CD4-positive, alpha-beta T cell treated with Interleukin-2 at 100 ng/mL for 4 hours (primary cell): ENCODE measurements around the gene SRBD1.

Source experiments
- DNase-seq: peaks from one replicate; pipeline ENCODE4 v3.0.0-alpha.2; 2020; ENCODE audit warnings: low spot score

The SRBD1 gene

DNA sequence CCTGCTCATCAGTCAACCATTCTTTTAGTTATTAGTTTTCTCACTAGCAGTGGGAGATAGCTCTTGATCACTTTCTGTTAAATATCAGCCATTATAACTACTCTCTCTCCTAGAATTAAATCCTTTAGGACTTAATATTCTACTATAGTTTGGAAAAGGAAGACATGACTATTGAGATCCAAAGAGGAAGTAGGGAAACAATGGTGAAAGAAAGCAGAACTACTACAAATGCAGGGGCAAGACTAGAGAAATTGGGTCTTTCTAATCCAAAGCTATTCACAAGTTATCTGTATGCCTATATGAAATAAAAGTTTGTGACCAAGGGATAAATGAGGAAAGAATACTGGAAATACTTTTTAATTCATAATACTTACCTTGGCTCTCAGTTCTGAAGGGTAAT lies 65.1 kb downstream of the SRBD1 start:
- no peak for DNase-seq

DNA sequence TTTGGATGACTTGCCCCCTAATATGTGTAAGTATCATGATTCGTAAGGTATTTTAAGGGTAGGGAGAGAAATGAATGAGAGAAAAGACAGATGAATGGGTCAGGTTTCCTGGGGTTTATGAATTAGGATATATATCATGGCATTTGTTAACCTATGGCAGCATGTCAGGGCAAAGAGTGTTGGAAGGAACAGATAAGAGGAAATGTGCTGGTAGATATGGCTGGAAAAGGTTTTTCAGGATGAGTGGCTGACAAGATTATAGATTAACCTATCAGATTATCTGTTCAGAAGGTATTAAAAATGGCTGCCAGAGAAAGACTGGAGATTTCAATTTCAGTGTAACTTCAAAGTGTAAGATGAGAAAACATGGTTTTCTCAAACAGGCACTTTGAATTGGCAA lies 67.8 kb downstream of the SRBD1 start:
- no peak for DNase-seq

DNA sequence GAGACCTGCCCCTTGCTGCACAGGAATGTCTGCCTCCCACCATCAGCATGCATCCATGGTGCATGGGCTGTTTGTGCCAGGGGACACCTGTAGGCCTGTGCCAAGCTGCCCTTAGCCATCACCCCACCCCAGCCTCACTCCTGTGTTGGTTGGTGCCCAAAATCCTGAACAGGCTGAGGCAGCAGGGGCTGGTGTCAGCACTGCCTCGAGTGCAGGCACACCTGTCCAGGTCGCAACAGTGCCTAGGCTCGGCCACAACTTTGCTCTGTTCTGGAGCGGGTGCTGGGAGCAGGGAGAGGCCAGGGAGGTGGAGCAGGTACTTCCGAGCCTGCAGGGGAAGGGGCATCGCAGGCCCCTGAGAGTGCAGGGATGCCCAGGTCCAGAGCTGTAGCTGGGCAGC lies 69.1 kb downstream of the SRBD1 start:
- DNase-seq: no peak

DNA sequence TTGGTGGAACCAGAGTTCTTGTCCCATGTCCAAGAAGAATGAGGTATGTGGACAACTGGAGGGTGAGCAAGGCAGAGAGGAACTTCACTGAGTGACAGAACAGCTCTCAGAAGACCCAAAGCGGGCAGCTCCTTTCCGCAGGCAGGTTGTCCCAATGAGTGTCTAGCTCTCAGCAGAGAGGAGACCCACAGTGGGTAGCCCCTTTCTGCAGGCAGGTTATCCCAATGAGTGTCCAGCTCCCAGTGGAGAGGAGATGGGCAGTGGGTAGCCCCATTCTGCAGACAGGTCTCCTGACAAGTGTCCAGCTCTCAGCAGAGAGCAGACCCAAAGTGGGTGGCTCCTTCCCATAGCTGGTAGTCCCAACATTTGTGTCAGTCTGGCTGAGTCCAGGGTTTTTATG lies 69.6 kb downstream of the SRBD1 start:
- no peak for DNase-seq

DNA sequence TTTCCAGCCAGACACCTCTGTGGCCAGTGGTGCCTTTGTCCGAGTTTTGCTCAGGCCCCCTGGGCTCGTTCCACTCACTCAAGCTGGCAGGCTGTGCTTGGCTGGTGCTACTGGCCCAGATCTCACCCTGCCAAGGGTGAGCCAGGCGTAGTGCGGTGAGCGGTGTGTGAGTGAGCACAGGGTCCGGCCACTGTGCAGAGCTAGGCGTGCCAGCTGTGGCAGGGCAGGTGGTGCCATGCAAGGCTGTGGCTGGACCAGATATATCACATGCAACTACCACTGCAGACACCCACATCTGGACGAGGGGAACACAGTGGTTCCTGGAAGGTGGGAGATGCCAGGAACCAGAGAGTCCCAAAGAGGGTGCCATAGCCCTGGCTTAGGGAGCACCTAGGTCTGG lies 70.1 kb downstream of the SRBD1 start:
- no peak for DNase-seq

DNA sequence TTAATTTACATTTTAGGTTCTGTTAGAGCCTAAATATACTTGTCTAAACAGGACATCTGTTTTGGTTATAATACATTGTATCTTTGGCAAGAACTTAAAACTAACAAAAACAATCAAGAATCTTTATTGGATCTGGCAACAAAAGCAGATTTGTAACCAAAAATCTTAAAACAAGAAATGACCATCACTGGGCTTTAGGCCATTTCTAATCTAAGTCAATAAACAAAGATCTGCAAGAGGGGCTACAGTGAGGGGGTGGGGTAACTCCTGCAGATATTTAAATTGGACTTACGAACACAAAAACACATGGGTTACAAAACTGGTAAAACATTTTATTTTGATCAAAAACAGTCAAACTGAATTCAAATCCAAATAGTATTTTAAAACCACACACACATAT lies 77.3 kb downstream of the SRBD1 start:
- DNase-seq: no peak

DNA sequence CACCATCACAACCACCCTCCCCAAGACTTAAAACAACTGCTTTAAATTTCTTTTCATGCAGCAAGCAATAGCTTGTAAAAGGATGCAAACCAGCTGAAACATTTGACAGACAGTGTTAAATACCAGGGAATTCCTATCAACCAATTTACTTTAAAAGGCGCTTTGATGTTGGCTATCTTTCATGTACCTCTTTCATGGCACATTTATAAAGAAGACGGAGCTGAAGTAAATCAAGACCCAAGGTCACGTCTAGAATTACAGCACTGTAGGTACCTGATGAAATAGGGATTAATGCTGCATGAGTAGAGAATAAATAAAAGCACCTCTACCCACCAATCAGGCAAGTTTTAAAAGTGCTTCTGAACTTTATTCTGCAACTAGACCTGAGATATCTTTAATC lies 78.9 kb downstream of the SRBD1 start:
- DNase-seq: no peak

DNA sequence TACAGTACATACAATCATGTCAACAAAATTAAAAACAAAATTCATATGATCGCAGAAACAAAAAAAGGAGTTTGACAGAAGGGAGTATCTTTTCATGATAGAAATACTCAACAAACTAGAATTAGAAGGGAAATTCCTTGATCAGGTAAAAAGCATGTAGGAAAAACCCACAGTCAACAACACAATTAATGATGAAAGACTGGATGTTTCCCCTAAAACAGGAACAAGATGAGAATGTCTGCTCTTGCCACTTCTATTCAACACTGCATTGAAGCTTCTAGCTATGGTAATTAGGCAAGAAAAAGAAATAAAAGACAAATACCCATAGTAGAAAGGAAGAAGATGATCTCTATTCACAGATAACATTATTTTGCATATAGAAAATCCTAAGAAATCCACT lies 87.1 kb downstream of the SRBD1 start:
- no peak for DNase-seq

DNA sequence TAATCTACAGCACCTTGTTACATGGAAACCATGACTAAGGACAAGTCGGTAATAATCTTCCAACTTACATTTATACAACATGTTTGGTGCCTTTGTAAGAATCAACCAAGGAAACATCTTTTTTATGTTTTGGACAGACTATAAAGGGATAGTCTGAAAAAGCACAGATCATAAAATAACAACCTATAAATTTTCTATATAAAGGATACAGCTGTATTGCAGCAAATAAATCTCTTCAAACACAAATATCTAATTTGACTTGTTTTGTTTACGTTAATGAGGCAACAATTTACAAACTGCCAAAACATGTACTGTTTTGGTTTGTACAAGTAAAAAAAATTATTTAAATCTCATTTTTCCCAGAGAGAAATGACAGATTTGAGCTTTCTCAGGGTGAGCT lies 92.5 kb downstream of the SRBD1 start:
- no peak for DNase-seq

DNA sequence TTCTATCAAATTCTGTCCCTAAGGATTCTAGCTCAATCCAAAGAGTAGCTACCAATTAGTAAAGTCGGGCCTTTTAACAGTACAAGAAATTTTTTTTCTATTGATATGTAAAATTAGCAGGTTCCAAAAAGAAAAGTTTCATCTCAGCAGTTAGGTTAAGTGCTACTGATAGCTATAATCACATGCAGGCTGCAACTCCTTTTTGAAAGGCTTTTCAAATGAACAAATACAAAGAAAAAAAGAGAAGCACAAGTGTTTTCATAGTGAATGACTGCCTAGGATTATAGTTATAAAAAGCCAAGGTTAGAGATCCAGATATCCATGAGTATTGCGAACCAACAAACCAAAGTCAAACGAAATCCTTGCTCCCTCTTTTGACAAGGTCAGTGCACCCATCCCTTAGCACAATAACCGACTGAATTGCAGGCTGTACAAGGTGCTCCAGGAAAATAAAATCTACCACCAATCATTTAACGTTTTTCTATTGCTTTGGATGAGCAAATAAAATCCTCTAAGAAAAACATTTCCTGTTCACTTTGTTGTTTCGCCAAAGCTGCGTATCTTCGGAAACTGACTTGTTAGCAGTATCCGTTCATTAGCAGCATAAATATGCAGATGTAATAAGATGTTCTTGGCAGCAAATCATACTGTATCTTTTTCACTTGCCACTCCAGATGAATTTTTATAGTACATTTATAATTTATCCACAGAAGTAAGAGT lies 100.2 kb downstream of the SRBD1 start:
- DNase-seq: no peak

DNA sequence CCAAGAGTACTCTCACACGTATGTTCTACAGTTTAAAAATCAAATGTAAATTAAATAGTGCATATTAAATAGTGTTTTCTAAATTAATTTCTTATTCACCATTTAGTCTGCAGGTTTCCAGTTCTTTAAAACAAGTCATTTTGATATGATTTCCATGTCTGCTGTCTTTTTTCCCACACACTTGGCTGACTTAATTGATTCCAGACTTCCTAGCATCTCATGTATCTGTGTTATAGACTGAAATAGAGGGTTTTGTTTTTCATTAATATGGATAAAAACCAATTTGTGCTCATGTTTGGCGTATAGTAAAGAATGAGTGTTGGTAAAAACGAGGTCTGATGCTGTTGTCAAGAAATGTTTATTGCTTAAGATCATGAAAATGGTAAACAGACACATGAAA lies 104.3 kb downstream of the SRBD1 start:
- no peak for DNase-seq

DNA sequence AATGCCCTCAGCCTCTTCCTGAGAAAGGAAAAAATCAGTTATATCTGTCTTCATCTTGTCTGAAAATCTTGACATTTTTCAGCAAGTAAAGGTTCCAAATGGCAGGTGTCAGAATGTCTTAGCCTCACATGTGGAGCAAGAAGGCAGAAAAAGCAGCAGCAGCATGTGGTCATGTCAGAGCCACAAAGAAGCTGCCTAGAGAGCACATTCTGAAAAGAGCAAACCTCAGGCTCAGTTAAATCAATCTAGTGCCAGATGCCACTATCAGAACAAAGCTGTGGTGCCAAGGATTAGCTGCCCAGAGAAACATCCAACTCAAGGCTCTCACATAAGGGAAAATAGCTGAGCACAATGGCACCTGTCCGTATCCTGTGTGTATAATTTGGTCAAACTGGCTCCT lies 105.9 kb downstream of the SRBD1 start:
- no peak for DNase-seq

DNA sequence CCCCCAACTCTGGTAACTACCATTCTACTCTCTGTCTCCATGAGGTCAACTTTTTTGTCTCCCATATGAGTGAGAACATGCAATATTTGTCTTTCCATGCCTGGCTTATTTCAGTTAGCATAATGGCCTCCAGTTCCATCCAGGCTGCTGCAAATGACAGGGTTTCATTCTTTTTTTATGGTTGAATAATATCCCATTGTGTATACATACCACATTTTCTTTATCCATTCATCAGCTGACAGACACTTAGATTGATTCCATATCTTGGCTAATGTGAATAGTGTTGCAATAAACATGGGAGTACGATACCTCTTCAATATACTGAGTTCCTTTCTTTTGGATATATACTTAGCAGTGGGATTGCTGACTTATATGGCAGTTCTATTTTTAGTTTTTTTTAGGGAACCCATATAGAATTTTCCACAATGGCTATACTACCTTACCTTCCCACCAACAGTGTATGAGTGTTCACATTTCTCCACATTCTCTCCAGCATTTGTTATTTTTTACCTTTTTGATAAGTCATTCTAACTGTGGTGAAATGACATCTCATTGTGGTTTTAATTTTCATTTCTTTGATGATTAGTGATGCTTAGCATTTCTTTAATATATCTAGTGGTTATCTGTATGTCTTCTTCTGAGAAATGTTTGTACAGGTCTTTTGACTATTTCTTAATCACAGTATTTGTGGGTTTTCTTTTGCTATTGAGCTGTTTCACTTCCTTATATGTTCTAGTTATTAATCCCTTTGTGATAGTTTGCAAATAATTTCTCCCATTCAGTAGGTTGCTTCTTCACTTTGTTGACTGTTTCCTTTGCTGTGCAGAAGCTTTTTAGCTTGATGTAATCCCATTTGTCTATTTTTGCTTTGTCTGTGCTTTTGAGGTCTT lies 112.2 kb downstream of the SRBD1 start:
- DNase-seq: no peak

DNA sequence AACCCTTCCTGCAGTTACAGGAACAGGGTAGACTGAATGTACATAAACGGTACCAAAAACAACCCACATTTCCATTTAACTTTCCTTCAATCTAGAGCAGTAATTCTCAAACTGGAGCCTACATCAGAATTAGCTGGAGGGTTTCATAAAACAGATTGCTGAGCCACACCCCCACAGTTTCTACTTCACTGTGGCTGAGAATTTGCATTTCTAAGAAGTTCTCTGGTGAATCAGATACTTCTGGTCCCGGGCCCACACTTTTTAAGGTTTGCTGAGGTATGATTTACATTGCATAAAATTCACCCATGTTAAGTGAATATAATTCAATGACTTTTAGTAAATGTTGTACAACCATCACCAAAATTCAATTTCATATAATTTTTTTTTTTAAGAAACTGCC lies 113.7 kb downstream of the SRBD1 start:
- DNase-seq: no peak

DNA sequence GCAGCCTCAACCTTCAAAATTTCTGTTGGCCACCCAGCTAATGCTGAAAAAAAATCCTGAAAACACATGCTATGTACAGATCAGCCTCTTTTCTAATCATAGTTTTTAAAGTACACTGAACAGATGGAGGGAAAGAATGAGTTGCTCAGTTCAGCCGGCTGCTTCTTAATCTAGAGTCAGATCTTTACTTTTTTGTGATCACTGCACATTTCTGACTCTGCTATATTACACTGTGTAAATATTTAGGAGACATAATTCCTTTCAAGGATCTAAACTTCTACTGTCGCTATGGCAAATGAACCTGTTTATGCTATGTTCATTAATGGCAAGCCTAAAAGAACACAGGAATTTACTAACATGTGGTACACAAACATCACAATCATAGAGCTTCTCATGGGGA lies 114.2 kb downstream of the SRBD1 start:
- no peak for DNase-seq

DNA sequence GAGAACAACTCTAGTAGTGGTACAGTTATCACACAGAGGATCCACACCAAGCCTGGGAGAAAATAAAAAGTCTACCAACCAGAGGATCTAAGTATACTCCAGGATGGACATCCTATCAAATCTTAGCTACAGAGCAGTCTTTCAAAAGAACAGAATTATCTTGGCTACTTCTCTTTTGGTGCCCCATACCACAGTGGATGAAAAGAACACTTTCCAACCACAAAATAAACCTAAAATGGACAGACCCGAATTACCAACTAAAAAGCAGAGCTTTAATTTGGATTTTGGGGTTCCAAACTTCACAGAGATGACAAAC lies 116.1 kb downstream of the SRBD1 start:
- DNase-seq: no peak

DNA sequence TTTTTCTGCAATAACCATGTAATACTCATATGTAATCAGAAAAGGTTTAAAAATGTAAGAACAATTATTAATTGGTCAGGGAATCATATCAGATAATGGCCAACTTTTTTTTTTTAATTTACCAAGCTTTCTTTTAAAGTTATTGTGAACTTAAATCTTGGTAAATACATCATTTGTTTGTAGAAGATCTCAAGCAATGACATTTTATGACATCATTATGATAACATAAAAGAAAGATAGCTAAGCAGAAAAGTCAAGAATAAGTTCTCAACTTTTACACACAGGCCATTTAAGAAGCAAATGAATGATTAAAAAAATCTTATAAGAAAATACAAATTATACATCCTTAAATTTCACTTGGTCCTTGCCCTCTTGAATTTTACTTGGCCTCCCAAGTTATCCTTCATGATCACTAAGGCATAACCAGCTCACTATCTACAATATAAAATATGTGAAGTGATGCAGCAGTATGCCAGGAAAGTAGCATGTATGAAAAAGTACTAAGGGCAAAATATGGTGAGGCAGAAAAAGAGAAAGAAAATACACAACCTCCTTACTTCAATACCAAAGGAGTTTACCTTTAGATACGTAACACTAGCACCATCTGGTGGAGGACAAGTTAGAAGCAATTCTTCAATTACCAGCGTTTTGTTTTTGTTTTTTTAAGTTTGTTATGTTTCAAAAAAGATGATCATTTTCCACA lies 116.6 kb downstream of the SRBD1 start:
- DNase-seq: peak; percentile 48

DNA sequence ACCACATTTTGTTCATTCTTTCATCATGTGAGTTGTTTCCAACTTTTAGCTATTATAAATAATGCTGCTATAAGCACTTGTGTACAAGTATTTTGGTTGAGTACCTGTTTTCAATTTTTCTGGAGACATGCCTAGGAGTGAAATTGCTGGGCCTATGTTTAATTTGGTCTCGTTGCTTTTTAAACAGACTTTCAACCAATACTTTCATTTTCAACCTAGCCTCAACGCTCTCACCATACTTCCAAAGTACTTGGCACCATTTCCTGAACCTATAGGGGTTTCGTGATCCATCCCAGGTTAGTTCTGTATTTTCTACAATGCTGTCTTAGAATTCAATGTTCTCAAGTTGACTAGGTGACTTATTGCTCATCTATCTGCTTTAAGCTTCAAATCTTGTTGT lies 126.1 kb downstream of the SRBD1 start:
- no peak for DNase-seq

DNA sequence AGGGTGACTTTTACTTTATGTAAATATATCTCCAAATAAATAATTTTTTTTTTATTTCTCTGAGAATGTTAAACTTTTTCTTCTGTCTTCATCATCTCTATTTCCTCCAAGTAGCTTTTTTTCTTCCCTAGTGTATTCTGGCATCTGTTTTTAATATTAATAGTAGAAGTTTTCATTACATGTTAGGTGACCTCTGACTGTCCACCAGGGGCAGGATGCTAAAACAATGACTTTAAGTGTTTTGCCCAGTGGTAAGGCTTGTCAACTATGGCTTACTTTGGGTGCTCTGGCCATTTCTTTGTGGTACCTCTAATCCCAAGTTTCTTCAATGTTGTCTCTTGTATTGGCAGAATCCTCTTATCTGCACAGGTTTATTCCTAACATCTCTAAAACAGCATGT lies 127.1 kb downstream of the SRBD1 start:
- no peak for DNase-seq

DNA sequence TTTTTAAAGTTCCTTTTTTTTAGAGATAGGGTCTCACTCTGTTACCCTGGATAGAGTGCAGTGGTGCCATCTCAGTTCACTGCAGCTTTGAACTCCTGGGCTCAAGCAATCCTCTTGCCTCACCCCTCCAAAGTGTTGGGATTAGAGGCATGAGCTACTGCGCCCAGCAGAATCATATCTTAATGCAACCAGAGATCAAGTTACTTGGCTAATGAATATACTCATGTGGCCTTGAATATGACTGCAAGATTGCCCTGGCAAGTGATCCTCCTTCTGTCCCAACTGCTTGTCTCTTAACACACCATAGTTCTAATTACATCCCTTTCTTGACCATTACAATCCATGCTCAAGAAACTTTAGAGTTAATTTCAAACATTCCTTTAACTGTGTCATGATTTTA lies 133.5 kb downstream of the SRBD1 start:
- DNase-seq: no peak

DNA sequence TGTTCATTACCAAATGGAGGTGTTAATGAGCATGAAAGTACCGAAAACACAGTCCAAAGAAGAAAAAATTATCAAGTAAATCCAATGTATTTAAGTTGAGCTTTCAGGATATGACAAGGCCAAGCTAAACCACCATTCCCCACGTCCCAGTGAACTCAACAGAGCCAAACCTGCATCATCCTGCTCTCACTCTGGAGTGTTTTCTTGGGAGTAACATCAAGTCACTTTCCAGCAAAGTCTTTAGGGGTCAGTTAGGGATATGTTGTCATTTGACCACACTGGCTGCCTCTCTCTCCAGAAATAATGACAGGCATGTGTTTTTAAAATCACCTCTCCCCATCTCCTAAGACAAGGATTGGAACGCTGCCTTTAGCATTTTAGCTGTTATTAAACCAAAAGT lies 140.5 kb downstream of the SRBD1 start:
- DNase-seq: no peak

DNA sequence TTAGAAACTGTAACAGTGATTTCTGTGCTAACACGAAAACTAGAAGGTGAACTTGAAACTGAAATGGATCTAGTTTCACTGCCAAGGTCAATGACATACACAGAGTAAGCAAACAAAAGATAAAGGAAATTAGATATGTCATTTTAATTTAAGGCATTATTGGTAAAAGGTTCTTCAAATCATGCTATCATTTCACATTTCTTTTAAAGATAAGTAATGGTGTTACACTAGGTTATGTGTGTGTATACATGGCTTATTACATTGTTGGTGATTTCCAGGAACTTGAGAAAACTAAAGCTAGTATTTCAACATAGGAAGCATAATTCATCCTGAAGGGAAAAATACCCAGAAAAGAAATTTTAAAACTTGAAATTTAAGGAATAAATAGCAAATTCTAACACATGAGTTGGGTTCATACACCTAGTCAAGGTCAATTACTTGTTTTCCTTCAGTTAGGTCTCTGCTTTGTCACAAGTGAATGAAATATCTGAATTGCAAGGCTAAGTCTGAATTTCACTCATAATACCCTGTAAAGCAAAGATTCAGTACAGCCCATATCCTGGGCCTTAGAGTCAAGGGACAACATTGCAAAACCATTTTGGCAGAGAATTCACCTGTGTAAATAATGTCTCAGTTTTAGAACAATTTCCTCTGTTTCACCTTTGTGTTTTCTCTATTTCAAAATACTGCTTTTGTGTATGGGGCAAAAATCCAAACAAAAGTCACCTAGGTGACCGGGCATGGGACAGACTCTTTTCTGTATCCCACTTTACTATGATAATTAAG lies 141.6 kb downstream of the SRBD1 start:
- DNase-seq: no peak
